Transverse colon (tissue), 4 donors: ENCODE data around the gene COLQ.

Experiments used
- CTCF ChIP-seq, 5 experiments: fragments of 200-600 bp in 3 of 5; fragments of 450-650 bp in 2 of 5; sonication (generic) in 3 of 5; IDR thresholded peaks; 1 replicate in 2 of 5; 2 replicates in 3 of 5; pipeline ENCODE4 v1.5.1; 2016 to 2017; ENCODE audit warnings: antibody characterized with exemption in 5 of 5, inconsistent platforms in 3 of 5, mild to moderate bottlenecking in 2 of 5, moderate library complexity in 1 of 5
- EP300 ChIP-seq: sonication (generic); formaldehyde crosslinking; IDR thresholded peaks from one replicate; pipeline ENCODE4 v1.6.1; 2017; ENCODE audit warnings: antibody characterized with exemption, low read depth
- POLR2A ChIP-seq: fragments of 450-650 bp; IDR thresholded peaks from one replicate; pipeline ENCODE4 v1.6.1; 2016; ENCODE audit warnings: antibody characterized with exemption, mild to moderate bottlenecking, moderate library complexity
- POLR2AphosphoS5 ChIP-seq, 3 donors: sonication (generic); formaldehyde crosslinking; IDR thresholded peaks; one replicate each; pipeline ENCODE4 v1.6.1; 2016; ENCODE audit warnings: antibody characterized with exemption in 3 of 3

DNA sequence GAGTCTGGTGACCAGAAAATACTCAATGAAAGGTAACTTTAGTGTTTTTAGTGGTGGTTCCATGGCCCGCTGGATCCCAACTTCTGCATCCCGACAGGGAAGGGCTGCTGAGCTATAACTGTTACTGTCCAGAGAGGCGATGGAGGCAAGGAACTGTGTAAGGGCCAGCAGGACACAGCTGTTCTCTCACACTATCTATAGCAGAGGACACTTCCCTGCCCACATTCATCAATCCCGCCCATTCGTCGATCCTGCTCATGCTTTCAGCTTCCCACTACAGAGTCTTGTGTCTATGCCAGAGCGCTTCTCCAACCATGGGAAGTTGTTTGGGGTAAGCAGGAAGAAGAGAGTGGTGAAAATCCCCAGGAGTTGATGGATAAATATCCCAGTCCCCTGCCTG, 8.4 kb downstream of the COLQ start:
- no peak for TF ChIP-seq POLR2A
- TF ChIP-seq CTCF (IDR thresholded peaks at IDR 0.05), result no peak
- no peak for TF ChIP-seq EP300
- no peak for TF ChIP-seq POLR2AphosphoS5 (IDR thresholded peaks at IDR 0.05)
